Hypothalamus (tissue), 51 donors: ENCODE data around the gene RHOB.

ENCODE experiments used
- DNase-seq, 51 donors: peaks; one replicate each; lab custom pipeline; 2025; lab: John Stamatoyannopoulos, UW

Gene RHOB

DNA sequence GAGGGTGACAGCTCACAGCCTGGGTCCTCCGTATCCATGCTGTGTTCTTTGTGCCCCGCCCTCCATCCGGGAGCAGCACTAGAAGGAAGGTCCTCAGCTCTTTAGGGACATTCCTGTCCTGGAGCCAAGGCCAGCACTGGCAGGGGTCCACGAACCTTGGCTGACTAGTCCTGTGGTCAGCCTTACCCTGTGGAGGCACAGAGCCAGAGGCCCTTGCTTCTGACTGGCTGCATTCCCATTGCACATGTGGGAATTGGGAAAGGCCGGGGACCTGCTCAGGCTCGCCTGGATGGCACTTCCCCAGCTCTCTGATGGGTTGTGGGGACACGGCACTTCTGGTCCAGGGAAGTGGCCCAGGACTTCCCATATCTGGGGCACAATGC is 24.9 kb upstream of the RHOB start:
- peak in 22 of 51 donors; percentile 8 to 70 (median 54) for DNase-seq

DNA sequence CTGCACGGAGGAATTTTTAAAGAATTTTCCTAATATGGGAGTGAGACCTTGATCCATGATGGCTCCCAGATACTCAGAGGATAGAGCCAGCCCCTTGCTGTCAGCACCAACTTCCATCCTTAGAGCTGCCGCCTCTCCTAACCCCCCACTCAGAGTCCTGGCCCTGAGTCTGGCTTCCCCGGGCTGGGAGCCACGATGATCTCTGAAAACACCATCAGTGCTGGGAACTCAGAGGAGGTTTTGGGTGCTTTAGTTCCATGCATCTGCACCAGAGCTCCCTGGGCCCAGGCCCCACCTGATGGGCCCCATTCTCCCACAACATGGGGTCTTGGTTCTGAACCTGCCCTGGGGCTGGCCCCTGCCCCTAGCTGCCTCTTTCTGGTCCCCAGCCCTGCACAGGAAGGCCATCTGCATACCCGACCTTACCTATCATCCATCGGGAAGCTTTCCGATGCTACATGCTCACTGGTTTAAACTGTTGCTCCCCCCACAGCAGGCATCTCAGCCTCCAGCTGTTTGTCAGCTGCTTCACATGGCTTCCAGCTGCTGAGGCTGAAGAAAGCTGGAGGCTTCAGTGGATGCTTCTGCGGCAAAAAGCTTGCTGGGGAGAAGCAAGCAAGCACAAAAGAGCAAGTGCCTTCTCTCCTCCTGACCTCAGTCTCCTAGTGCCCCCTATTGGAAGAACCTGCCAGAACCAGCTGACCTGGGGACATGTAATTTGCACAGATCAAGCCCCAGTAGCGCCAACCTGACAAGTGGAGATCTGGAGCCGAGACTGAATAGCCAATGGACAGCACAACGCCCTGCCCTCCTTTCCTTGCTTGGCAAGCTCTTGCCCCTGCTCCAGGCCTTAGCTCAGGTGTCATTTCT is 24.2 kb upstream of the RHOB start:
- DNase-seq: peak in 9 of 51 donors; percentile 9 to 50 (median 26)

DNA sequence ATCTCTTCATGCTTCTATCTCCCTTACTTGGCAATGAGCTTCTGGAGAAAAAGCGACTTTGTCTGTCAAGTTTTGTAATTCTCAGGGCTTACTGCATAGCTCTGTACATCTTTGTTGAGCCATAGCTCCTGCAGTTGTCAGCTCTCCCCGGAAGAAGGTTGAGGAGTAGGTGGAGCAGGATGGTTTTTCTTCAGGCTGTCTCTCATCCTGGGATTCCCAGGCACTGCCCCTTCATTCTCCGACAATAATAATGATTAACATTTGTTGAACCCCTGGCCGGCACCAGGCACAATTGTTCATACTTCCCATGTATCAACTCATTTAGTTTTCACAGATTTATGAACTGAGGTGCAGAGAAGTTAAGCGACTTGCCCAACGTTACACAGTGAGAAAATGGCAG is 23.5 kb upstream of the RHOB start:
- no peak for DNase-seq

DNA sequence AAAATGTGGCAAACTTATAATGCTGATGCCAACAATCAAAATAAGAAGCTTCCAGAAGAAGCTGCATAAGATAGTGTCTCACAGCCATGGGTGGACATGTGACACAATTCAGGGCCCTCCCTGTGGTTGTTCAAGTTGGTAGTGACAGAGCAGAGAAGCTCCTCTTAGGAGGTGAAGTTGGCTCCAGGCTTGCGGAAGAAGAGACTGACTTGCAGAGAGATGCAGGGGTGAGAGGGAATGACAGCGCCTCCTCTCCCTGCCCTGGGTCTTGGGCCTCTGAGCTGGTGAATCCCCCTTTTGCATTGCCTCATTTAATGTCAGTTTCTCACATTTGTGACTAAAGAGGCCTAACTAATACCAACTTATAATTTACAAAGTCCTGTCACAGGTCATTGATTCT is 23.0 kb upstream of the RHOB start:
- no peak for DNase-seq

DNA sequence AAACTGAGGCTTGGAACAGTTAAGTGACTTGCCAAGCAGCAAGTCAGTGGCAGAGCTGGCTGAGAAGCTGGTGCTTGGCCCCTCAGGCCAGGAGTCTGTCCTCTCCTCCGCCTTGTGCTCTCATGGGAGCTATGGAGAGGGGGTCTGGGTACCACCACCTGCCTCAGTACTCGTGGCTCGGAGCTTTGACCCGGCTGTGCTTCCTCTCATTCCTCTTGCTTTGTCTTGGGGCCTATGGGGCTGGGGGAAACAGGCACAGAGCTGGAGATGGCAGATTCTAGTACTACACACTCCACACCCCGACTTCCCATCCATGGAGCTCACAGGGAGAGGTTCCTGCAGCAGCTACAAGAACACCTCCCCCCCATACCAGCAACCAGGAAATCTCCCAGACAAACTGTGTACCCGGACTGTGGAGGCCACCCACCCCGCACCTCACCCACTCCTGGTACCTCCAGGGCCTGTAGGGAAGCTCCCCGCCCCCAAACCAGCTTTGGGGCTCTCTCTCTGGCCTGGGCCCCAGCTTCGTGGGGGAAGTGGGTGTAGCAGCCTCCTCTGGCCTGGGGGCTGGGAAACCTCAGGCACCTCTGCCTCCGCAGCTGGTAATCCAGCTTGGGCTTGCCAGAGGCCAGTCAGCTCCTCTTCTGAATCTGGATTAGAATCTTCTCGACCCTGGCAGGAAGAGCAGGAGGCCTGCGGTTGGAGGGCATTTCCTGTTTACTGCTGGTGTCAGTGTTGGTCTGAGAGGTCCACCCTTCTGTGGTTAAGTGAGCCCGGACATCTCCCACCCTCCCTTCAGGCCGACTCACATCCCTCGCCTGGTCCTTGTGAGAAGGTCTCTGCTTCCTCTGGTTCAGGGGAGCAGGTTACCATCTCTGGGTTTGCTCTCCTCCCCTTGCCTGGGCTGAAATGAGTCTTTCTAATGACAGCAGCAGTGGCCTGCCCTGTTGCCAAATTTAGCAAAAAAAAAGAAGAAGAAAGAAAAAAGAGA is 22.3 kb upstream of the RHOB start:
- DNase-seq: peak in 21 of 51 donors; percentile 20 to 69 (median 37)

DNA sequence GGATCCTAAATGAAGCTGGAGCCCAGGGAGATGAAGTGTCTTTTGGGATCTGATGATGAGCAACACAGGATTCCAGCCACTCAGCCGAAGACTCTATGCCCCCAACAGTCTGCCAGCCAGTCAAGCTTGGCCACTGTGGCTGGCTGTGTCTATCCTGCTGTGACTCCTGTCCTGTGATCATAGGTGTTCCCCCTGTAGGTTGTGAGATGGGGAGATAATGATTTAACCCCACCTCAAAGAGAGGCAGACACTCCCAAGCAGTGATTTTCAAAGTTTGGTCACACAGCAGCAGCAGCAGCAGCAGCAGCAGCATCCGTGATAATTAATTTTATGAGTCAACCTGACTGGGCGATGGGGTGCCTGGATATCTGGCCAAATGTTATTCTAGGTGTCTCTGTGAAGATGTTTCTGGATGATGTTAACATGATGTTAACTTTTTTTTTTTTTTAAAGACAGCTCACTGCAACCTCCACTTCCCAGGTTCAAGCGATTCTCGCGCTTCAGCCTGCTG is 21.4 kb upstream of the RHOB start:
- no peak for DNase-seq

DNA sequence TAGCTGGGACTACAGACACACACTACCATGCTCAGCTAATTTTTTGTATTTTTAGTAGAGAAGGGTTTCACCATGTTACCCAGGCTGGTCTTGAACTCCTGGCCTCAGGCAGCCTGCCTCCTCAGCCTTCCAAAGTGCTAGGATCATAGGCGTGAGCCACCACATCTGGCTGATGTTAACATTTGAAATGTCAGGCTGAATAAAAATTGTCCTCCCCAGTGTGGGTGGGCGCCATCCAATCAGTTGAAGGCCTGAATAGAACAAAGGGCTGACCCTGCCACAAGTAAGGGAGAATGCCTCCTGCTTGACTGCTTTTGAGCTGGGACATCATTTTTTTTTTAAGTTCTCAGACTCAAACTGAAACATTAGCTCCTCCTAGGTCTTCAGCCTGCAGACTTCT is 21.0 kb upstream of the RHOB start:
- no peak for DNase-seq

DNA sequence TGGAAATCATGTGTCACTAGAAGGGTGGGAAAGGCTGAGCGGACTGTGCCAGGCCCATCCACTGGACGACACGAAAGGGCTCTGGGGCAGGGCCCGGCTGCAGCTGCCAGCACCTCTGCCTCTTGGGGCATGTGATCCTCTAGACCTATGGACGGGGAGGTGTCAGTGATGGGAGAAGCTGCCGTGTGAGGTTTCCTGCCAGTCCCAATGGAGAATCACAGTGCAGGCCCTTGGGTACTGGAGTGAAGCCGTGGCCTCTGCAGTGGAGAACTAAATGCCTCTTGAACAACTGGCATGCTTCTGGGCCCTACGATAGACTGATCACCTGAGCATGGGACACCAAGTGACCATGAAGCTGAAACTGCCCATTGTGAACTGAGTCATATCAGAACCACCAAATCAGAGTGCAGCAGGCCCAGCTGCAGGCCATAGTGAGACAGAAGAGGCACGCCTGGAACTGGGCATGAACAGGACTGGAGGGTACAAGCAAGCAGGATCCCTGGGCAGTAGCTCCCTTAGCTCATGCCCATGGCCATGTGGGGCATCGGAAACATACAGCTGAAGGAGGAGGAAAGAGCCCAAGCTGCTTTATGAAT is 18.8 kb upstream of the RHOB start:
- DNase-seq: no peak

DNA sequence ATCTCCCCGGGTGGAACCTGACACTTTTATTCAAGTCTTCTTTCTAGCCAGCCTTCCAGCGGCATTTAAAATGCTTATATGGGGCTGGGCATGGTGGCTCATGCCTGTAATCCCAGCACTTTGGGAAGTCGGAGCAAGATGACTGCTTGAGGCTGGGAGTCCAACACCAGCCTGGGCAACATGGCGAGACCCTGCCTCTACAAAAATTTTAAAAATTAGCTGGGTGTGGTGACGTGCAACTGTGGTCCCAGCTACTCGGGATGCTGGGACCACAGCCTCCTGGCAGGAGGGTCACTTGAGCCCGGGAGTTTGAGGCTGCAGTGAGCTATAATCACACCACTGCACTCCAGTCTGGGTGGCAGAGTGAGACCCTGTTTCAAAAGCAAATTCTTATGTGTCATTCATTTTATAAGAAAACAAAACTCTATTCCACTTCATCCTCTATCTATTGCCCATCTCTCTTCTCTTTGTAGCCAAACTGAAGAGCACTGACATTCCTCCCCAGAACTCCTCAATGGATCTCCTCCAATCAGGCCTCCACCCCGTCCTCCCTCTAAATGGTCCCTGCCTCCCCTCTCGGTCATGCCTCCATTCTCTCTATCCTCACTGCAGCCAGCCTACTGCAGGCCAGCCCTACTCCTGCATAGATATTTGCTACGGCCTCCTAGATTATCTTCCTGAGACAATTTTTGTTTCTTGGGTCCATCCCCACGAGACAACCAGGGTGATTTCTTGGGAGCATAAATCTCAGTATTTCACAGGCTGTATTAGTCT is 18.0 kb upstream of the RHOB start:
- no peak for DNase-seq

DNA sequence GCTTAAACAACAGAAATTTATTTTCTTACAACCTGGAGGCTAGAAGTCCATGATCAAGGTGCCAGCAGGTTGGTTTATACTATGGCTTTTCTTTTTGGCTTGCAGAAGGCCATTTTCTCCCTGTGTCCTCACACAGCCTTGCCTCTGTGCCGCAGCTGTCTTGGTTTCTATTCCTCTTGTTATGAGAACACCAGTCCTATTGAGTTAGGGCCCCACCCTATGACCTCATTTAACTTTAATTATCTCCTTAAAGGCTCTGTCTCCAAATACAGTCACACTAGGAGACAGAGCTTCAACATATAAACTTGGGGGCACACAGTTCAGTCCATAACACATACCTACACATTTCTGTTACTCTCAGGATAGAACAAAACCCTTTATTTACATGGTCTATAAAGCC is 17.3 kb upstream of the RHOB start:
- DNase-seq: no peak

DNA sequence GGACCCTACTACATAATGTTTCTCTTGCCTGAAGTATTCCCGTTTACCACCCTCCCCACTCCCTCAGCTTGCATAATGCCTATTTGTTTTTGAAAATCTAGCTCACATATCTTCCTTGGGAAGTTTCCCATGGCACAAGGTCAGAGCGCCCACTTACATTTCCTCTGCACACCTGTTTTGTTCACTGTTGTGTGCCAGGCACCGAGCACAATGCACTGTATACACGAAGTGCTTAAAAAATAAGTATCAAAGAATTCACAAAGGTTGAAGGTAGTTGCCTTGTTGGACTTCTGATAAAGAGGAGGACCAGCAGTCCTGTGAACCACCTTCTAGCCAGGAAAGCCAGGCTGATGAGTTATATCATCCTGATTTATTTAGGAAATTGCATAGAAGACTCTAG is 16.8 kb upstream of the RHOB start:
- no peak for DNase-seq

DNA sequence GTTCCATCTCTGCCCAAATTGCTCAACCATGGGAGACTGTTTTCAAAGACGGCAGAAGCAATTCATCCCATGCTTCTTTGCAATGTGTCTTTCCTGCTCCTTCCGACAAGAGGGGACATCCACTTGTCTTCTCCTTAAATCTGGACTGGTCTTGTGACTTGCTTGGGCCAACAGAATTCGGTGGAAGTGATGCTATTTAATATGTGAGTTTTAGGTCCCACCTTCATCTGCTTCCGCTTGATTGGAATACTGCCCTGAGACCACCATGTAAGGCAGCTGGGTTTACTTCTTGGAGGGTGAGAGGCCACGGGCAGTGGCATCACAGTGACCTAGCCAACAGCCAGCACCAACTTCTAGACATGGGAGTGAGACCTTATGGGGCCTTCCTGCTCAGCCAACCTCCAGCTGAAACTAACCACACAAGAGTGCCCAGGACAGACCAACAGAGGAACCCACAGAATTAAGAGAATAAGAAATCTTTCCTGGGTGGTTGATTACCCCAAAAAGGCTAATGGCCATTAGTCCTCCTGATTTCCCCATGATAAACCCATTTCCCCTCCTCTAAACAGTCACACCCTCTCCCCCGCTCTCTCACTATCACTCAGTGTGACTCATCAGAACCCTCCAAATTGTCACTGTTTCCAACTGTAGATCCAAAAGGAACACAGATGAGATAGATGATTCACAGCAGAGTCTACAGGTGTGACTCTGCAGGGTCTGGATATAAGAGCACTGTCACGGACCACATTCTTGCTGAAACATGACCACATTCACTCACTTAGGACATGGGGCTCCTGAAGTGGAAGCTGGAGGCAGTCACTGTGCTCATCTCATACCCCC is 16.2 kb upstream of the RHOB start:
- no peak for DNase-seq

DNA sequence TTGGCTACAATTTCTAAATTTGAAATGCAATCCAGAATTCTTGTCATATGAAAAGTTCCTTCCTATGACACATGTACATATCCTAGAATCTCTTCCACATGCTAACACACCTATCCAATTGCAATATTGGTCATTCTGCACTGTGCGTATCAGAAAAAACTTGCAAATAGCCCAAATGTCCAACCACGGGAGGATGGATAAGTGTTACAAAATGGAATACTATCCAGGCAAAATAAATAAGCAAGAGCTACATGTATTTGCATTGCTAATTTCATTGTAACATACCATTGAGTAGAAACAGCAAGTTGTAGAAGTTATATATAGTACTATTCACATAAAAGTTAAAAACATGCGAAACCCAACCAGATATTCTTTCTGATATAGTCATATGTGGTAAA is 15.6 kb upstream of the RHOB start:
- no peak for DNase-seq

DNA sequence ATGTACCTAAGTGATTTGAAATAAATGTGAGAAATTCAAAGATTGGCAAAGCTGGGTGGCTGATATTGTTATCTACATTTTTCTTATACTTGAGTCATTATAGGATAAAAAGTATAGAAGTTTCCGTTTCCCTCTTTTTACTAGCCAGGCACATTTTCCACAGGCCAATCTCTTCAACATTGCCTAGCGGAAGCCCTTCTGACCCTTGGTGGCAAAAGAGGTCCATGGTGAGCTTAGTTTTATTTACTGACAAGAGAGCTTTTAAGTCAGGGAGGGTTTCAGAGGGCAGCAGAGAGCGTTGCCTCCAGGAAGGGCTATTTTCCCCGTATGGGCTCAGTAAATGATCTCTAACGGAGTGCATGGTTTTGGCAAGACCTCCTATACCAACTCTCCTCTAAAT is 15.1 kb upstream of the RHOB start:
- no peak for DNase-seq

DNA sequence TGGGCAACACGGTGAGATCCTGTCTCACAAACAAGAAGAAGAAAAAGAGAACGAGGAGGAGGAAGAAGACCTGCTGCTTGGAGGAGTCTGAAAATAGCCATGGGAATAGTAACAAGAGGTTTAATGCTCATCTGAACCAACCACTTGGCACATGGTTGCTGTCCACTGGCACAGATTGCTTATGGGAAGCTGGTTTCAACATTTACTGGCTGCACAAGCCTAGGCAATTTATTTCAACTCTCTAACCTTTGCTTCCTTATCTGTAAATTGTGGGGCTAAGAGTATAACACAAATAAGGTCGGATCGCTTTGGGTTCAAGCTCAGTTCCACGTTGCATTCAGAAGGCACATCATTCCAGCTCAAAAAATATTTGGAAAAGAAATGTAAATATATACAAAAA is 14.2 kb upstream of the RHOB start:
- no peak for DNase-seq

DNA sequence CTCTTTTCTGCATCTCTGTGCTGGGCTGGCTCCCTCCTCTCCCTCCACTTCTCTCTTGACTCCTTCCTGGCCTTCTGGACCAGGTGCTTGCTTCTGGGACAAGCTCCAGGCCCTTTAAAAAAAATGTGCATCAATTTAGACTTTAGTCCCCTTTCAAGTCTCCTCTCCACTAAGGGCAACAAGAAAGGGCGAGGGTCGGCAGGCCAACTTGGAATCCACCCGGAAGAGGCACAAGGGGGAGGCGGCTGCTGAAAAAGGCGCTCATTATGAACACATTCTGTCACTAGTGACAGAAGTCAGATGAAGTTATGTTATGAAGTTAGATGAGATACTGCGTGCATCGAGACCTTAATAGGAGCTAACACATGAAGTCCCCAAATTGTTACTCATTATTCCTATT is 13.6 kb upstream of the RHOB start:
- DNase-seq: no peak

DNA sequence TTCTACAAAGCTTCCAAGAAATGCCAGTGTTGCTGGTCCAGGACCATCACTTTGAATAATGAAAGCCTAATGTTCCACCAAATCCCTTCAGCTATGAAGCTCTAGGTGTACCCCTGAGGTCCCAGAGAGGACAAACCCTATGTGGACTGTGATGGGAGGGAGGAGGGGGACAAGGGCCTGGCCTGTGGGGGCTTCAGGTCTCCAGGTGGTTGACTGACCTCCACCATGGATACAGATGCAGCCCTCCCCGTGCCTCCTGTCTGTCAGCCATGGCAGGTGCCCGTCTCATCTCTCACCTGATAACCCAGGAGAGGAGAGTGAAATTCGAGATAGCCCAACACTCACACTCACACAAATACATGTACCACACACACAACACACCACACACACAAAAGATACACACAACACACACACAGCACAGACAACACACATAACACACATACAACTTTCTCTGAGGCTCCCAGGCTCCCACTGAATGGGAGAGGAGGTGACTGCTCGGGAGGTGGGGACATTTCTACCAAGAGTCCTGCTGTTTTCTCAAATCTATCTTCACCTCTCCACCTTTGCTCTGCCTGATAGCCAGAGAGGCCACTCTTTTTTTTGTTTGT is 12.8 kb upstream of the RHOB start:
- no peak for DNase-seq

DNA sequence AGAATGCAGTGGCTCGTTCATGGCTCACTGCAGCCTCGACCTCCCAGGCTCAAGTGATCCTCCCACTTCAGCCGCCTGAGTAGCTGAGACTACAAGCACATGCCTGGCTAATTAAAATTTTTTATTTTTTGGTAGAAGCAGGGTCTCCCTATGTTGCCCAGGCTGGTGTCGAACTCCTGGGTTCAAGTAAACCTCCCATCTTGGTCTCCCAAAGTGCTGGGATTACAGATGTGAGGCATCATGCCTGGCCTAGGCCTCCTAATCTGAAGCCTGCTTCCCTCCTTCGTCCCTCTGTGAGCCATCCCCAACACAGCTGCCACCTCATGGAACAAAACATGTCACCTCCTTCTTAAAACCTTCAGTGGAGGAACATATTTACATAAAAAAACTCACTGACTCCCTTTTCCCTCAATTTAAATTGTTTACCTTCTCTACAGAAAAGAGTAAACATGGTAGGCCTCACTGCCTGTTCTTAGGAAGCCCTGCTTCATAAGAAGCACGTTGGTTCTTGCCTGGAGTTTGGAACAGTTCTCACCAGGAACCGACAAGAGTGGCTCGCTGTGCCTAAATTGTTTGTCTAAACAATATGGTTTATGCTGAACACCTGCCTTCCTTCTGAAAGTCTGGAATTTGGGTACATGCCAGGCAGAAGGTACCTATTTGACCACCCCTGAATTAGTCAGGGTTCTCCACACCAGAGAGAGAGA is 12.1 kb upstream of the RHOB start:
- no peak for DNase-seq
